Aortic smooth muscle cell (primary cell): Measurements from ENCODE around the gene ADRA2C. TPM values are rescaled to one million over a fixed set of nuclear protein-coding genes. Genes with fewer than 3 reads are reported as not detected.

ENCODE experiments used
- total RNA-seq: library from RNA; depleted of rRNA; stranded (reverse); fragments of >200 nt; gene quantifications from 2 replicates; pipeline ENCODE4 v1.2.3, GENCODE V29; 2014

ADRA2C gene
- 0.06 and 0.66 TPM in 2 replicates for total RNA-seq

DNA sequence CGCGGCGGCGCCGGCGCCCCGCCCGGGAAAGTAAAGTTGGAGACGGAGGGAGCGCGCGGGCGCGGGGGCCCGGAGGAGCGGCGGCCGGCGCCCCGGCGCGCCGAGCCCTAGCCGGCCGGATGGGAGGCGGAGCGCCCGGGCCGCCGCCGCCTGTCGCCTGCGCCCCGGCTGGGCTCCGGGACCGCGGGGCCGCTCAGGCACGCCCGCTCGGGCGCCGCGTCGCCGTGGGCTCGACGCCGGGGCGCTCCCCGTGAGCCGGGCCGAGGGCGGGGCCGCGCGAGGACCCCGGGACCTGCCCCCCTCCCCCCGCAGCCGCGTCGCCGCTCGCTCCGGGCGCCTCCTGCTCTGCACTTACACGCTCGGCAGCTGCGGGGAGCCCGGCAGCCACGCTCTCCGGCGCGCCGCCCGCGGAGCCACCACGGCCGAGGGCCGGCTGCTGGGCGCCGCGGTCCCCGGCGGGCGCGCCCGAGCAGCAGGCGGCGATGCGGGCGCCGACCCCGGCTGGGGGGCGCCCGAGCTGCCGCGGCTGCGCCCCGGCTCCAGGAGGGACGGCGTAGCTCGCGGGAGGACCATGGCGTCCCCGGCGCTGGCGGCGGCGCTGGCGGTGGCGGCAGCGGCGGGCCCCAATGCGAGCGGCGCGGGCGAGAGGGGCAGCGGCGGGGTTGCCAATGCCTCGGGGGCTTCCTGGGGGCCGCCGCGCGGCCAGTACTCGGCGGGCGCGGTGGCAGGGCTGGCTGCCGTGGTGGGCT, at the start of gene ADRA2C:
TSS of gene ADRA2C (plus strand) at position 350 of the 749 bp plus-strand sequence. CDS start at position 572, 222 bp downstream.

Other genes with a start within 250 kb of the ADRA2C start
- 134 and 163 TPM in 2 replicates for gene LRPAP1, start 234.0 kb upstream of the ADRA2C start, total RNA-seq